GM12878 (cell line): ENCODE measurements around the gene BIVM. TPM values are rescaled to one million over a fixed set of nuclear protein-coding genes. Genes with fewer than 3 reads are reported as not detected.

ENCODE experiments used
- BACH1 ChIP-seq: fragments of 450-650 bp; IDR thresholded peaks from 2 replicates; pipeline ENCODE4 v1.6.1; 2017; ENCODE audit warnings: mild to moderate bottlenecking, borderline replicate concordance
- CHD1 ChIP-seq: IDR thresholded peaks from 2 replicates; pipeline ENCODE4 v1.6.1; 2012; ENCODE audit warnings: low read depth, low read length, improper control_type of control experiment
- CUX1 ChIP-seq: IDR thresholded peaks from 2 replicates; pipeline ENCODE4 v1.6.1; 2012; ENCODE audit warnings: improper control_type of control experiment, low read depth, low read length; ENCODE audit not compliant: insufficient replicate concordance
- FOS ChIP-seq: IDR thresholded peaks from 3 replicates; pipeline ENCODE4 v1.6.1; 2011; ENCODE audit warnings: borderline replicate concordance; ENCODE audit not compliant: insufficient read length; ENCODE audit errors: extremely low read depth
- IKZF2 ChIP-seq, 2 experiments: fragments of 450-650 bp; IDR thresholded peaks; 2 replicates each; pipeline ENCODE4 v1.6.1; 2017; ENCODE audit warnings: mild to moderate bottlenecking in 2 of 2, moderate library complexity in 2 of 2
- IRF4 ChIP-seq: IDR thresholded peaks from 2 replicates; pipeline ENCODE4 v1.6.1; 2011; ENCODE audit warnings: low read depth, low read length
- MXI1 ChIP-seq: fragments of 150-350 bp; IDR thresholded peaks from 2 replicates; pipeline ENCODE4 v1.6.1; 2011; ENCODE audit warnings: low read depth, mild to moderate bottlenecking, inconsistent platforms, low read length, improper control_type of control experiment
- MYB ChIP-seq: fragments of 150-350 bp; IDR thresholded peaks from 2 replicates; pipeline ENCODE4 v1.6.1; 2014; ENCODE audit warnings: mild to moderate bottlenecking, low read depth, low read length, borderline replicate concordance
- NR2C1 ChIP-seq: fragments of 450-650 bp; IDR thresholded peaks from 2 replicates; pipeline ENCODE4 v1.6.1; 2017; ENCODE audit warnings: antibody characterized with exemption, mild to moderate bottlenecking, moderate library complexity
- NR2C2 ChIP-seq: IDR thresholded peaks from 2 replicates; pipeline ENCODE4 v1.6.1; 2011; ENCODE audit warnings: borderline replicate concordance, low read depth; ENCODE audit not compliant: control insufficient read depth, insufficient read length
- PAX8 ChIP-seq: fragments of 450-650 bp; IDR thresholded peaks from 2 replicates; pipeline ENCODE4 v1.6.1; 2017; ENCODE audit warnings: mild to moderate bottlenecking, moderate library complexity
- SIN3A ChIP-seq: IDR thresholded peaks from 2 replicates; pipeline ENCODE4 v1.6.1; 2012; ENCODE audit warnings: low read depth, low read length, improper control_type of control experiment
- SUPT20H ChIP-seq: IDR thresholded peaks from 2 replicates; pipeline ENCODE4 v1.6.1; 2011; ENCODE audit warnings: low read depth, mild to moderate bottlenecking, low read length, moderate library complexity, borderline replicate concordance; ENCODE audit not compliant: control insufficient read depth
- TCF3 ChIP-seq: IDR thresholded peaks from 2 replicates; pipeline ENCODE4 v1.6.1; 2012; ENCODE audit warnings: low read depth, mild to moderate bottlenecking, low read length, borderline replicate concordance; ENCODE audit not compliant: insufficient read depth
- WRNIP1 ChIP-seq: IDR thresholded peaks from 2 replicates; pipeline ENCODE4 v1.6.1; 2011; ENCODE audit warnings: low read depth, low read length, improper control_type of control experiment, borderline replicate concordance
- YY1 ChIP-seq: IDR thresholded peaks from 2 replicates; pipeline ENCODE4 v1.6.1; 2011; ENCODE audit warnings: low read depth, mild to moderate bottlenecking, low read length
- ZNF274 ChIP-seq: IDR thresholded peaks from one replicate; pipeline ENCODE4 v1.8.0; 2011; ENCODE audit not compliant: insufficient read length, insufficient read depth
- ZNF592 ChIP-seq: fragments of 450-650 bp; IDR thresholded peaks from 2 replicates; pipeline ENCODE4 v1.6.1; 2017; ENCODE audit warnings: mild to moderate bottlenecking, moderate library complexity
- polyA plus RNA-seq, 11 experiments: library from polyadenylated mRNA; depleted of rRNA in 4 of 11; unstranded in 6 of 11; stranded (reverse) in 5 of 11; fragments of >200 nt; fragmentation: Nextera tagmentation in 4 of 11; fragmentation: Illumina TruSeq in 1 of 11; extraction: Ambion mirVana in 4 of 11; extraction: Trizol in 1 of 11; gene quantifications; 1 replicate in 1 of 11; 2 replicates in 10 of 11; pipeline versions ENCODE4 v1.2.1 to v1.2.3, GENCODE V29; 2011 to 2016; ENCODE audit warnings: inconsistent platforms in 2 of 11, missing spikeins in 2 of 11, low read depth in 1 of 11
- total RNA-seq, 4 experiments: library from RNA; depleted of rRNA in 3 of 4; stranded (reverse); fragments of >200 nt in 3 of 4; fragmentation: Illumina TruSeq in 1 of 4; extraction: Trizol in 1 of 4; gene quantifications; 2 replicates each; pipeline versions ENCODE4 v1.2.1 to v1.2.3, GENCODE V29; 2013 to 2021
- TF ChIP-seq, protein P1 (sequence below): fragments of 450-650 bp; IDR thresholded peaks from 2 replicates; pipeline ENCODE4 v1.6.1; 2017; ENCODE audit warnings: mild to moderate bottlenecking, low read depth, inconsistent platforms; ENCODE audit not compliant: poor library complexity, severe bottlenecking

BIVM gene
- total and polyA plus RNA-seq, 10 of the 15 experiments (the other 5 are each of a cell fraction or from before 2014, with no cell fraction given) = 3.4 to 20.1 (median 14.1) TPM

DNA sequence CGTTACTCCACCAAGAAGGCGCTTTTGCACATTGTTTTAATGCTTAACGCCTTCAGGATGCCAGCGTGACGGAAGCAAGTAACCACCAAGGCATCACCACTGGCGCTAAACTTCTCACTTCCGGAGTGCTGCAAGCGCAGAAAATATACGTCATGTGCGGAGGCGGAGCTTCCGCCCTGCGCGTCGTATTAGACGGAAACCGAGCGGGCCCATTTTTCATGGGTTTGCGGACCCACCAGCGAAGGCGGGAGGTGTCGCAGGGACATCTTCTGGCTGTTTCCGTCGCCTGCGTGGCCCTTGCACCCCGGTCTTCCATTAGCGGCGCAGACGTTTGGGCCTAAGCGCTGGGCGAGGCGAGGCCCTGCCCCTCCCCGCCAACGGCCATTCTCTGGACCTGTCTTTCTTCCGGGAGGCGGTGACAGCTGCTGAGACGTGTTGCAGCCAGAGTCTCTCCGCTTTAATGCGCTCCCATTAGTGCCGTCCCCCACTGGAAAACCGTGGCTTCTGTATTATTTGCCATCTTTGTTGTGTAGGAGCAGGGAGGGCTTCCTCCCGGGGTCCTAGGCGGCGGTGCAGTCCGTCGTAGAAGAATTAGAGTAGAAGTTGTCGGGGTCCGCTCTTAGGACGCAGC is 46.8 kb downstream of the BIVM start, which contains the start of gene ERCC5 (continued):
- peak; percentile 43; the same call in 1 of the 2 replicates for TF ChIP-seq TCF3
- peak in 1 of 2 experiments; percentile 30; a peak in 1 of 4 replicates for TF ChIP-seq IKZF2 (IDR thresholded peaks at IDR 0.05)
- TF ChIP-seq ZNF592 = no peak
- TF ChIP-seq, protein P1, sequence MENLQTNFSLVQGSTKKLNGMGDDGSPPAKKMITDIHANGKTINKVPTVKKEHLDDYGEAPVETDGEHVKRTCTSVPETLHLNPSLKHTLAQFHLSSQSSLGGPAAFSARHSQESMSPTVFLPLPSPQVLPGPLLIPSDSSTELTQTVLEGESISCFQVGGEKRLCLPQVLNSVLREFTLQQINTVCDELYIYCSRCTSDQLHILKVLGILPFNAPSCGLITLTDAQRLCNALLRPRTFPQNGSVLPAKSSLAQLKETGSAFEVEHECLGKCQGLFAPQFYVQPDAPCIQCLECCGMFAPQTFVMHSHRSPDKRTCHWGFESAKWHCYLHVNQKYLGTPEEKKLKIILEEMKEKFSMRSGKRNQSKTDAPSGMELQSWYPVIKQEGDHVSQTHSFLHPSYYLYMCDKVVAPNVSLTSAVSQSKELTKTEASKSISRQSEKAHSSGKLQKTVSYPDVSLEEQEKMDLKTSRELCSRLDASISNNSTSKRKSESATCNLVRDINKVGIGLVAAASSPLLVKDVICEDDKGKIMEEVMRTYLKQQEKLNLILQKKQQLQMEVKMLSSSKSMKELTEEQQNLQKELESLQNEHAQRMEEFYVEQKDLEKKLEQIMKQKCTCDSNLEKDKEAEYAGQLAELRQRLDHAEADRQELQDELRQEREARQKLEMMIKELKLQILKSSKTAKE = peak; percentile 44
- no peak for TF ChIP-seq CUX1
- TF ChIP-seq CHD1 = peak; percentile 67; the same call in 1 of the 2 replicates
- TF ChIP-seq WRNIP1 = 0 out of 2 replicates have a peak, but pooled peaks have one; percentile 77
- TF ChIP-seq FOS = no peak
- TF ChIP-seq MYB = peak; percentile 77; the same call in 1 of the 2 replicates
- peak; percentile 48 for TF ChIP-seq SIN3A
- TF ChIP-seq PAX8 = no peak
- TF ChIP-seq BACH1 = peak; percentile 57; the same call in 1 of the 2 replicates
- TF ChIP-seq YY1 = peak; percentile 87
- TF ChIP-seq NR2C2 = no peak
- TF ChIP-seq SUPT20H = no peak
- no peak for TF ChIP-seq ZNF274
- TF ChIP-seq IRF4 = peak; percentile 69
- peak; percentile 95 for TF ChIP-seq MXI1
- peak; percentile 77 for TF ChIP-seq NR2C1
